ENCODE results near the gene CERS6. TPM values are rescaled to one million over a fixed set of nuclear protein-coding genes. Genes with fewer than 3 reads are reported as not detected.

Gene CERS6
- total RNA-seq, 1 experiment from 2014 or later = 45.9 TPM

- Mint-ChIP-seq H3K27ac (ENCODE audit: unreplicated experiment) (peak overlapping the region; percentile 79), H3K9me3 (ENCODE audit: low read depth, unreplicated experiment) (peaks cover 3% of the 10 kb centered on the region), H3K4me1 (ENCODE audit: low read depth, unreplicated experiment) (peaks cover 15% of the 10 kb centered on the region), H3K36me3 (ENCODE audit: insufficient read depth, unreplicated experiment) (no peaks in the 10 kb centered on the region), H3K4me3 (ENCODE audit: low read depth, unreplicated experiment) (peak overlapping the region; percentile 26), H3K27me3 (ENCODE audit: unreplicated experiment) (no peaks in the 10 kb centered on the region)
- no TSS peak for BruUV-seq (replicated peaks)
- intact Hi-C loops (cut with micrococcal nuclease; ENCODE audit: unreplicated experiment) = no loop called here
- peak; percentile 62 for DNase-seq
- CTCF ChIA-PET = interaction anchor here (0.7 kb wide), 2 partner anchors 32 to 36 kb away, joined by 3 read pairs; no protein-coding TSS in a partner anchor
- TF ChIP-seq, protein P1, sequence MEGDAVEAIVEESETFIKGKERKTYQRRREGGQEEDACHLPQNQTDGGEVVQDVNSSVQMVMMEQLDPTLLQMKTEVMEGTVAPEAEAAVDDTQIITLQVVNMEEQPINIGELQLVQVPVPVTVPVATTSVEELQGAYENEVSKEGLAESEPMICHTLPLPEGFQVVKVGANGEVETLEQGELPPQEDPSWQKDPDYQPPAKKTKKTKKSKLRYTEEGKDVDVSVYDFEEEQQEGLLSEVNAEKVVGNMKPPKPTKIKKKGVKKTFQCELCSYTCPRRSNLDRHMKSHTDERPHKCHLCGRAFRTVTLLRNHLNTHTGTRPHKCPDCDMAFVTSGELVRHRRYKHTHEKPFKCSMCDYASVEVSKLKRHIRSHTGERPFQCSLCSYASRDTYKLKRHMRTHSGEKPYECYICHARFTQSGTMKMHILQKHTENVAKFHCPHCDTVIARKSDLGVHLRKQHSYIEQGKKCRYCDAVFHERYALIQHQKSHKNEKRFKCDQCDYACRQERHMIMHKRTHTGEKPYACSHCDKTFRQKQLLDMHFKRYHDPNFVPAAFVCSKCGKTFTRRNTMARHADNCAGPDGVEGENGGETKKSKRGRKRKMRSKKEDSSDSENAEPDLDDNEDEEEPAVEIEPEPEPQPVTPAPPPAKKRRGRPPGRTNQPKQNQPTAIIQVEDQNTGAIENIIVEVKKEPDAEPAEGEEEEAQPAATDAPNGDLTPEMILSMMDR (IDR thresholded peaks at IDR 0.05; ENCODE audit: unreplicated experiment) = no peak
Measured at GRCh38 chr2:168545439-168546082, 89.5 kb downstream of the CERS6 start.

DNA sequence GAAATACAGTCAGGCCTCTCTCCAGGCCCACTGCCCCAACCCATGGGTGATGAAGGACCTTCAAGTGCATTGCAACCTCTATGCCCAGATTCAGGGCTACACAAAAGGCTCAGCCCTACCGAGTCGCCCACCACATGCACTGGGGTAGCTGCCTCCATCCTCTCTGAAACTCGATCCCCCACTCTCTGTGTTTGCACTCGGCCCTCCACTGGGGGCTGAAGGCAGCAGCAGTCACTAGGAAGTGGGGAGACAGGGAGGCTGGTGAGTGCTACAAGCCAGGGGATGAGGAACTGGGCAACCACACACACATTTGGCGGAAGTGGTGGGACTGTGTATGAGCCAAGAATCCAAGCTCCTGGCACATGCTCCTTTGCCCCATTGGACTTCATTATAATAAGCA is 94.6 kb downstream of the CERS6 start:
- Mint-ChIP-seq H3K27ac (ENCODE audit: unreplicated experiment) (no peak overlapping the region), H3K27me3 (ENCODE audit: unreplicated experiment) (no peaks in the 10 kb centered on the region), H3K4me3 (ENCODE audit: low read depth, unreplicated experiment) (no peak overlapping the region), H3K9me3 (ENCODE audit: low read depth, unreplicated experiment) (no peaks in the 10 kb centered on the region), H3K36me3 (ENCODE audit: insufficient read depth, unreplicated experiment) (no peaks in the 10 kb centered on the region), H3K4me1 (ENCODE audit: low read depth, unreplicated experiment) (peaks cover 56% of the 10 kb centered on the region)
- CTCF ChIA-PET = no interaction called here
- DNase-seq = no peak
- BruUV-seq (replicated peaks) = no TSS peak
- TF ChIP-seq, protein P1 (IDR thresholded peaks at IDR 0.05; ENCODE audit: unreplicated experiment) = no peak
- intact Hi-C loops (cut with micrococcal nuclease; ENCODE audit: unreplicated experiment) = no loop called here

GRCh38 chr2:168552450-168552856 is 96.4 kb downstream of the CERS6 start:
- Mint-ChIP-seq H3K9me3 (ENCODE audit: low read depth, unreplicated experiment) (no peaks in the 10 kb centered on the region), H3K36me3 (ENCODE audit: insufficient read depth, unreplicated experiment) (no peaks in the 10 kb centered on the region), H3K4me1 (ENCODE audit: low read depth, unreplicated experiment) (peaks cover 49% of the 10 kb centered on the region), H3K27ac (ENCODE audit: unreplicated experiment) (peak overlapping the region; percentile 80), H3K4me3 (ENCODE audit: low read depth, unreplicated experiment) (peak overlapping the region; percentile 46), H3K27me3 (ENCODE audit: unreplicated experiment) (no peaks in the 10 kb centered on the region)
- TF ChIP-seq, protein P1 (IDR thresholded peaks at IDR 0.05; ENCODE audit: unreplicated experiment) = no peak
- intact Hi-C loops (cut with micrococcal nuclease; ENCODE audit: unreplicated experiment) = no loop called here
- BruUV-seq (replicated peaks) = no TSS peak
- CTCF ChIA-PET = no interaction called here
- DNase-seq = peak; percentile 70

GRCh38 chr2:168555283-168555682 is 99.2 kb downstream of the CERS6 start:
- Mint-ChIP-seq H3K36me3 (ENCODE audit: insufficient read depth, unreplicated experiment) (no peaks in the 10 kb centered on the region), H3K27me3 (ENCODE audit: unreplicated experiment) (no peaks in the 10 kb centered on the region), H3K9me3 (ENCODE audit: low read depth, unreplicated experiment) (no peaks in the 10 kb centered on the region), H3K4me1 (ENCODE audit: low read depth, unreplicated experiment) (peaks cover 49% of the 10 kb centered on the region), H3K4me3 (ENCODE audit: low read depth, unreplicated experiment) (no peak overlapping the region), H3K27ac (ENCODE audit: unreplicated experiment) (no peak overlapping the region)
- no peak for DNase-seq
- CTCF ChIA-PET = interaction anchor here (0.7 kb wide), 2 partner anchors 20 to 186 kb away, joined by 3 to 4 read pairs; no protein-coding TSS in a partner anchor
- TF ChIP-seq, protein P1 (IDR thresholded peaks at IDR 0.05; ENCODE audit: unreplicated experiment) = no peak
- intact Hi-C loops (cut with micrococcal nuclease; ENCODE audit: unreplicated experiment) = no loop called here
- BruUV-seq (replicated peaks) = no TSS peak
